ENCODE measurements around the gene NUDCD3.

GRCh38 chr7:44522315-44522714 lies 31.9 kb upstream of the NUDCD3 start:
- TF ChIP-seq POLR2A (IDR thresholded peaks at IDR 0.05) = no peak
- no peak for TF ChIP-seq CTCF (IDR thresholded peaks at IDR 0.05)
- no peak for TF ChIP-seq POLR2AphosphoS5 (IDR thresholded peaks at IDR 0.05)

Data from suprapubic skin (tissue), 4 donors.